HCT116 (cell line): ENCODE data around the gene METTL1. TPM values are rescaled to one million over a fixed set of nuclear protein-coding genes. Genes with fewer than 3 reads are reported as not detected.
A peak's percentile ranks its signal among the peaks of the same experiment; 100 is the strongest.

Experiments
- ATAC-seq: fragments of 200-7000 bp; cut with Tn5 transposase; 2 replicates; pipeline ENCODE4 v1.9.1; 2020; ENCODE audit warnings: mild to moderate bottlenecking, moderate library complexity
- BruUV-seq: library from RNA; stranded (reverse); fragments of 400-500 nt; replicated peaks from 2 replicates; lab custom pipeline; 2021; lab: Mats Ljungman, UMichigan
- CTCF ChIA-PET: fragments of 300-600 bp; sonication (Branson Sonifier 250); formaldehyde crosslinking; loops from one replicate; lab custom pipeline; 2021; ENCODE audit warnings: antibody characterized with exemption; lab: Charles Lee
- POLR2A ChIA-PET: fragments of 300-600, 350-600 bp; sonication (Branson Sonifier 250); formaldehyde crosslinking; loops from one replicate; lab custom pipeline; 2021; ENCODE audit warnings: antibody characterized with exemption; lab: Charles Lee
- RAD21 ChIA-PET, 2 experiments: fragments of 300-600 bp; sonication (Branson Sonifier 250); formaldehyde crosslinking; loops; one replicate each; lab custom pipeline; 2023; ENCODE audit warnings: low total read pairs in 2 of 2; ENCODE audit not compliant: uncharacterized antibody in 2 of 2, unreplicated experiment in 2 of 2, low non-redundant PET in 1 of 2; lab: Charles Lee
- DNase-seq: peaks from one replicate; pipeline ENCODE4 v3.0.0-alpha.2; 2010; ENCODE audit warnings: low read depth, low spot score
- H2AFZ ChIP-seq: fragments of 200-600 bp; shearing (Covaris generic), sonication (generic); 2 replicates; pipeline ENCODE4 v1.6.1; 2017; ENCODE audit warnings: low read depth, mixed run types, mixed read lengths, antibody characterized with exemption, low read length; ENCODE audit not compliant: poor library complexity, severe bottlenecking
- H3K27ac ChIP-seq: 2 replicates; pipeline ENCODE4 v1.5.1; 2012; ENCODE audit warnings: low read depth, low read length
- H3K27me3 ChIP-seq: fragments of 200-600 bp; sonication (generic); 2 replicates; pipeline ENCODE4 v1.6.1; 2016; ENCODE audit warnings: mixed run types, low read length, mixed read lengths; ENCODE audit not compliant: insufficient read depth
- H3K36me3 ChIP-seq, 2 experiments: fragments of 200-500 bp in 1 of 2; fragments of 200-600 bp in 1 of 2; sonication (Bioruptor generic) in 1 of 2; sonication (generic) in 1 of 2; 2 replicates each; pipeline versions ENCODE4 v1.5.1 to v1.6.1; 2014 to 2016; ENCODE audit warnings: low read length in 2 of 2, inconsistent platforms in 1 of 2, mixed read lengths in 1 of 2, mixed run types in 1 of 2; ENCODE audit not compliant: insufficient read depth in 2 of 2, control insufficient read depth in 1 of 2
- H3K4me1 ChIP-seq, 2 experiments: fragments of 200-600 bp in 1 of 2; sonication (generic) in 1 of 2; 2 replicates each; pipeline versions ENCODE4 v1.5.1 to v1.6.1; 2012 to 2017; ENCODE audit warnings: low read length in 2 of 2, inconsistent platforms in 1 of 2, mild to moderate bottlenecking in 1 of 2, mixed read lengths in 1 of 2, mixed run types in 1 of 2, moderate library complexity in 1 of 2; ENCODE audit not compliant: insufficient read depth in 2 of 2, control insufficient read depth in 1 of 2
- H3K4me2 ChIP-seq: fragments of 200-600 bp; sonication (generic); 2 replicates; pipeline ENCODE4 v1.6.1; 2017; ENCODE audit warnings: mixed run types, low read length, mixed read lengths
- H3K4me3 ChIP-seq, 2 experiments: fragments of 200-600 bp in 1 of 2; sonication (generic) in 1 of 2; replicated peaks in 1 of 2; 2 replicates each; pipeline ENCODE4 v1.5.1; 2011 to 2016; ENCODE audit warnings: low read length in 2 of 2, control low read depth in 1 of 2, low read depth in 1 of 2, mild to moderate bottlenecking in 1 of 2, mixed read lengths in 1 of 2, mixed run types in 1 of 2
- H3K79me2 ChIP-seq: fragments of 200-600 bp; sonication (generic); 2 replicates; pipeline ENCODE4 v1.6.1; 2017; ENCODE audit warnings: mild to moderate bottlenecking, mixed run types, low read length, moderate library complexity, mixed read lengths; ENCODE audit not compliant: insufficient read depth
- H3K9ac ChIP-seq: fragments of 200-600 bp; sonication (generic); 2 replicates; pipeline ENCODE4 v1.6.1; 2016; ENCODE audit warnings: low read length, mixed read lengths
- H3K9me2 ChIP-seq: fragments of 200-600 bp; sonication (generic), shearing (Covaris generic); 2 replicates; pipeline ENCODE4 v1.6.1; 2017; ENCODE audit warnings: mixed run types, mild to moderate bottlenecking, moderate library complexity; ENCODE audit not compliant: insufficient read depth
- H3K9me3 ChIP-seq, 2 experiments: fragments of 200-500 bp in 1 of 2; fragments of 200-600 bp in 1 of 2; sonication (Bioruptor generic) in 1 of 2; sonication (generic) in 1 of 2; 2 replicates each; pipeline ENCODE4 v1.6.1; 2014 to 2017; ENCODE audit warnings: low read length in 2 of 2, mixed read lengths in 2 of 2, inconsistent platforms in 1 of 2, low read depth in 1 of 2, mild to moderate bottlenecking in 1 of 2, mixed run types in 1 of 2, moderate library complexity in 1 of 2; ENCODE audit not compliant: control insufficient read depth in 1 of 2, insufficient read depth in 1 of 2
- H4K20me1 ChIP-seq: fragments of 200-600 bp; sonication (generic), shearing (Covaris generic); 2 replicates; pipeline ENCODE4 v1.6.1; 2017; ENCODE audit warnings: mixed run types, mild to moderate bottlenecking, moderate library complexity; ENCODE audit not compliant: insufficient read depth
- FOSL1 ChIP-seq: IDR thresholded peaks from 2 replicates; pipeline ENCODE4 v1.6.1; 2012; ENCODE audit warnings: low read depth
- POLR2A ChIP-seq: IDR thresholded peaks from 2 replicates; pipeline ENCODE4 v1.7.0; 2011; ENCODE audit warnings: borderline replicate concordance; ENCODE audit not compliant: insufficient read depth, insufficient read length; ENCODE audit errors: extremely low read depth
- POLR2AphosphoS5 ChIP-seq: IDR thresholded peaks from 2 replicates; pipeline ENCODE4 v1.6.1; 2011; ENCODE audit warnings: mild to moderate bottlenecking, low read depth, low read length, moderate library complexity
- SP1 ChIP-seq: IDR thresholded peaks from 2 replicates; pipeline ENCODE4 v1.6.1; 2012; ENCODE audit warnings: low read depth
- TCF7L2 ChIP-seq: IDR thresholded peaks from 2 replicates; pipeline ENCODE4 v1.7.0; 2011; ENCODE audit warnings: borderline replicate concordance, inconsistent platforms; ENCODE audit not compliant: insufficient read depth, insufficient read length; ENCODE audit errors: extremely low read depth
- YY1 ChIP-seq: IDR thresholded peaks from 2 replicates; pipeline ENCODE4 v1.6.1; 2011; ENCODE audit warnings: low read length, low read depth, moderate library complexity, mild to moderate bottlenecking; ENCODE audit not compliant: insufficient replicate concordance; ENCODE audit errors: extremely low read depth
- ZBTB33 ChIP-seq: IDR thresholded peaks from 2 replicates; pipeline ENCODE4 v1.6.1; 2011; ENCODE audit warnings: mild to moderate bottlenecking, low read length, moderate library complexity; ENCODE audit not compliant: insufficient replicate concordance; ENCODE audit errors: extremely low read depth
- ZFX ChIP-seq: fragments of 450-650 bp; IDR thresholded peaks from 2 replicates; pipeline ENCODE4 v1.6.1; 2017
- intact Hi-C: fragments of 100-400 bp; cut with micrococcal nuclease; formaldehyde crosslinking; loops from 2 replicates; pipeline ENCODE4 v1.10.0; 2022
- total RNA-seq: library from RNA; stranded (reverse); gene quantifications from one replicate; pipeline ENCODE4 v1.2.1, GENCODE V29; 2021; ENCODE audit not compliant: unreplicated experiment

Gene METTL1
- total RNA-seq, 1 experiment from 2014 or later, result 56.6 TPM

DNA sequence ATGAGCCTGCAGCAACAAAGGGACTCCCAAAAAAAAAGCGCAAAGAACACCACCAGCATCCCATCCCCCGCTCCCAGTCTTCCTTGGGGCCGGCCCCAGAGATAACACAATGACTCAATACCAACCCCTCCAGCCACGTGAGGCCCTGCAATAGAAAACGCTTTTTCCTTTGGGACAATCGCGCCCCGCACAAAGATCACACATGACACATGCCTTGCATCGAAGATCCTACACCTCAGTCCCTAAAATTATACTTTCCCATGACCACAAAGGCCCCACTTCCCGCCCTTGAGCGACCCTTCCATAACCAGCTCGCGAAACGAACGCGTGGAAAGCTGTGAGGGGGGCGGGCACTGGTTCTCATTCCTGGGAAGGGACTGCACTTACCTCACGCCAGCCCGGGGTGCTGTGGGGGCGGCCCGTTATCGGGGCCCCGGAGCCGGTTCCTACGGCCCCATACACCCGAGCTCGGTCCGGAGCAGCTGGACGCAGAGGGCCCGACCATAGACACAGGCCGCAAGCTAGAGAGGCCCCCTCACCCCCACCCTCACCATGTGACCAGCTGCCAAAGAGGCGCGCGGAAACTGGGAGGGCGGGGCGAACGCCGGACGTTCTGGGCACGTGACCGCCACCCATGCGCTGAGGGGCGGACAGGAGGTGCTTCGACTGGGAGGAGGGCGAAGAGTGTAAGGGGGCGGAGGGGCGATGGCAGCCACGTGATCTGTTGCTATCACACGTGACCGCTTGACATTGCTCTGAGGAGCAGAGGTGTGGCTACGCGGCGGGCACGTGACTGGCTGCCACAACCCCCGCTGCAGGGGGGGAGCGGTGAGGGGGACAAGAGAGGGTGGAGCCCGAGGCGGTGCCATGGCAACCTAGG, 19.9 kb downstream of the METTL1 start, which contains the start of gene CDK4:
Gene CDK4, minus strand, starts transcription at position 523 of the 880 bp plus-strand sequence. CDS start 593 bp downstream, outside the sequence.
- POLR2A ChIA-PET, result interaction anchor here (0.8 kb wide), 1 partner anchor 14 kb away, joined by 5 read pairs; the partner anchor contains the start of gene CYP27B1
- CTCF ChIA-PET, result no interaction called here
- Histone ChIP-seq H3K4me3 (peak within 1 kb of the TSS; percentile 82 to 98), H3K4me1 (peaks cover 20 to 45% of the 10 kb centered on the region in 2 experiments), H3K9ac (peak within 1 kb of the TSS; percentile 95), H3K36me3 (peaks cover 15 to 24% of the 10 kb centered on the region in 2 experiments; a peak in 3 of 4 replicates), H3K9me2 (no peaks in the 10 kb centered on the region), H3K4me2 (peak within 1 kb of the TSS; percentile 88), H3K27ac (peak within 1 kb of the TSS; percentile 69), H3K79me2 (peaks cover 33% of the 10 kb centered on the region), H4K20me1 (no peaks in the 10 kb centered on the region), H3K27me3 (no peaks in the 10 kb centered on the region), H2AFZ (no peak within 1 kb of the TSS), H3K9me3 (no peaks in the 10 kb centered on the region)
- ATAC-seq, result peak; percentile 75
- RAD21 ChIA-PET, result no interaction called here
- peak; percentile 99 for DNase-seq
- intact Hi-C loops, result no loop called here
- TF ChIP-seq ZBTB33 (peak; percentile 42), YY1 (peak; percentile 37), FOSL1 (no peak), SP1 (no peak), POLR2AphosphoS5 (peak; percentile 81), TCF7L2 (peak; percentile 21), POLR2A (peak; percentile 50), ZFX (peak; percentile 88)
- TSS peak; percentile 81 for BruUV-seq
